Measurements from ENCODE around the gene PPP2R3B. TPM values are rescaled to one million over a fixed set of nuclear protein-coding genes. Genes with fewer than 3 reads are reported as not detected.

Gene PPP2R3B
- total and polyA plus RNA-seq, 2 of the 4 experiments (the other 2 are of a cell fraction) = 13.2 to 13.3 TPM

- Histone ChIP-seq H3K4ac (ENCODE audit: low read depth, low read length) (no peak overlapping the region), H4K91ac (ENCODE audit: insufficient read depth, low read depth, low read length) (no peak overlapping the region), H3K56ac (ENCODE audit: extremely low read depth, insufficient read depth, low read length) (no peak overlapping the region), H3K4me2 (ENCODE audit: low read depth, low read length) (no peak overlapping the region), H2AFZ (replicated peaks; ENCODE audit: low read length, poor library complexity) (no peak overlapping the region), H3K9ac (ENCODE audit: low read depth, low read length) (no peak overlapping the region), H2BK15ac (ENCODE audit: low read depth, low read length) (no peak overlapping the region), H2BK5ac (ENCODE audit: low read depth, low read length, poor library complexity, severe bottlenecking) (no peak overlapping the region), H3K23ac (ENCODE audit: low read depth, low read length) (no peak overlapping the region), H3K4me1 (ENCODE audit: control insufficient read depth, insufficient read depth, low read length) (peaks cover 3% of the 10 kb centered on the region), H2BK20ac (ENCODE audit: low read depth, low read length) (no peak overlapping the region), H3K9me3 (ENCODE audit: control insufficient read depth, insufficient read depth, low read length) (peaks cover 2% of the 10 kb centered on the region; the same call in 1 of the 2 replicates), H2BK120ac (ENCODE audit: low read depth, low read length) (no peak overlapping the region), H3K27me3 (ENCODE audit: control insufficient read depth, insufficient read depth, low read length) (no peaks in the 10 kb centered on the region), H4K8ac (ENCODE audit: low read depth in 2 of 2, low read length in 2 of 2) (no peak overlapping the region), H3K79me1 (ENCODE audit: low read depth in 1 of 2, low read length in 2 of 2) (no peaks in the 10 kb centered on the region), H3K18ac (ENCODE audit: low read depth, low read length) (no peak overlapping the region), H4K5ac (ENCODE audit: low read depth, low read length) (no peak overlapping the region), H3K27ac (ENCODE audit: insufficient read depth, low read length) (no peak overlapping the region), H2AK5ac (ENCODE audit: low read depth, low read length) (no peak overlapping the region), H3K9me1 (ENCODE audit: insufficient read depth, low read length) (no peaks in the 10 kb centered on the region), H3K36me3 (ENCODE audit: control insufficient read depth, insufficient read depth, low read length) (peaks cover 9% of the 10 kb centered on the region; the same call in 1 of the 2 replicates), H3K4me3 (ENCODE audit: insufficient read depth, low read depth, low read length) (no peak overlapping the region), H2AK9ac (replicated peaks; ENCODE audit: low read depth, low read length, poor library complexity) (no peak overlapping the region), H3K14ac (replicated peaks; ENCODE audit: low read depth, low read length) (no peak overlapping the region), H4K20me1 (ENCODE audit: insufficient read depth, low read length) (no peaks in the 10 kb centered on the region; the same call in 1 of the 2 replicates)
- ATAC-seq (ENCODE audit: low read depth) (no peak), DNase-seq (no peak)
- CTCF ChIA-PET = no interaction called here
- 97% methylated on average over 11 of the region's 23 CpGs; no CpG with 5 or more reads in 1 of the 2 experiments for WGBS, 2 experiments (ENCODE audit: extremely low coverage in 2 of 2, insufficient read length in 1 of 2)
- TF ChIP-seq SMC3 (IDR thresholded peaks at IDR 0.05; ENCODE audit: low read depth, low read length) = no peak
- no peak for TF ChIP-seq RAD21 (IDR thresholded peaks at IDR 0.05; ENCODE audit: low read length)
- TF ChIP-seq, protein P1, sequence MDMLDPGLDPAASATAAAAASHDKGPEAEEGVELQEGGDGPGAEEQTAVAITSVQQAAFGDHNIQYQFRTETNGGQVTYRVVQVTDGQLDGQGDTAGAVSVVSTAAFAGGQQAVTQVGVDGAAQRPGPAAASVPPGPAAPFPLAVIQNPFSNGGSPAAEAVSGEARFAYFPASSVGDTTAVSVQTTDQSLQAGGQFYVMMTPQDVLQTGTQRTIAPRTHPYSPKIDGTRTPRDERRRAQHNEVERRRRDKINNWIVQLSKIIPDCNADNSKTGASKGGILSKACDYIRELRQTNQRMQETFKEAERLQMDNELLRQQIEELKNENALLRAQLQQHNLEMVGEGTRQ (IDR thresholded peaks at IDR 0.05; ENCODE audit: low read depth, low read length) = no peak
- no peak for TF ChIP-seq RFX5 (IDR thresholded peaks at IDR 0.05; ENCODE audit: low read depth, low read length)
- no peak for TF ChIP-seq CEBPB (IDR thresholded peaks at IDR 0.05; ENCODE audit: low read depth, low read length)
- no peak for TF ChIP-seq RCOR1 (IDR thresholded peaks at IDR 0.05; ENCODE audit: insufficient replicate concordance, low read length)
- no peak for TF ChIP-seq MXI1 (IDR thresholded peaks at IDR 0.05; ENCODE audit: borderline replicate concordance, low read depth, low read length)
- in situ Hi-C loops (cut with MboI; ENCODE audit: low sequenced_read_pairs) = no loop called here
- dilution Hi-C loops (cut with HindIII; ENCODE audit: low sequenced_read_pairs, unreplicated experiment) = no loop called here
- intact Hi-C loops (cut with micrococcal nuclease) = no loop called here
- no TSS peak for BruUV-seq (replicated peaks)
- POLR2A ChIA-PET (ENCODE audit: unreplicated experiment) = no interaction called here
These were observed 54.2 kb downstream of the PPP2R3B start for GRCh38 chrX:332496-332860.
